Measurements from ENCODE around the gene SUDS3.
A peak's percentile ranks its signal among the peaks of the same experiment; 100 is the strongest.

Gene SUDS3

GRCh38 chr12:118355843-118356242, 20.5 kb upstream of the SUDS3 start:
- Histone ChIP-seq H3K14ac (ENCODE audit: low read length) (no peak overlapping the region), H3K27ac (replicated peaks; ENCODE audit: low read length) (no peak overlapping the region), H3K4me3 (ENCODE audit: low read length in 2 of 2) (no peak overlapping the region), H3K36me3 (replicated peaks in 1 of 2; ENCODE audit: control insufficient read depth in 2 of 2, insufficient read depth in 2 of 2, low read length in 2 of 2) (no peaks in the 10 kb centered on the region), H3K9me3 (replicated peaks in 1 of 2; ENCODE audit: control insufficient read depth in 2 of 2, insufficient read depth in 1 of 2, low read depth in 1 of 2, low read length in 2 of 2) (no peaks in the 10 kb centered on the region), H3K27me3 (ENCODE audit: control insufficient read depth in 3 of 3, insufficient read depth in 3 of 3, low read depth in 1 of 3, low read length in 3 of 3) (no peaks in the 10 kb centered on the region), H3K79me1 (ENCODE audit: low read depth, low read length) (no peaks in the 10 kb centered on the region), H2AFZ (ENCODE audit: low read length) (no peak overlapping the region), H2BK5ac (ENCODE audit: low read length) (no peak overlapping the region), H4K8ac (ENCODE audit: low read depth, low read length) (no peak overlapping the region), H2BK15ac (ENCODE audit: low read length) (no peak overlapping the region), H3K23ac (ENCODE audit: low read depth, low read length, poor library complexity) (no peak overlapping the region), H2BK120ac (ENCODE audit: low read depth, low read length) (no peak overlapping the region), H3K4me1 (ENCODE audit: control insufficient read depth in 2 of 2, insufficient read depth in 1 of 2, low read depth in 1 of 2, low read length in 2 of 2) (no peaks in the 10 kb centered on the region), H4K91ac (ENCODE audit: low read depth, low read length, poor library complexity) (no peak overlapping the region), H3K18ac (ENCODE audit: low read length) (no peak overlapping the region), H2AK5ac (ENCODE audit: low read depth, low read length) (no peak overlapping the region), H3K9ac (ENCODE audit: low read depth, low read length, poor library complexity) (no peak overlapping the region), H2BK12ac (ENCODE audit: low read length) (no peak overlapping the region), H3K4ac (ENCODE audit: low read length) (no peak overlapping the region), H3K4me2 (ENCODE audit: insufficient read depth, low read length, poor library complexity, severe bottlenecking) (no peak overlapping the region)
- no CpG with 5 or more reads among the region's 1 CpG for WGBS, 2 donors (ENCODE audit: extremely low coverage in 2 of 2, insufficient read length in 2 of 2, insufficient replicate concordance in 1 of 2)
- DNase-seq (ENCODE audit: low spot score): no peak

GRCh38 chr12:118356809-118357256, 19.5 kb upstream of the SUDS3 start:
- no peaks in the 10 kb centered on the region for H3K9me3 ChIP-seq (replicated peaks in 1 of 2; ENCODE audit: control insufficient read depth in 2 of 2, insufficient read depth in 1 of 2, low read depth in 1 of 2, low read length in 2 of 2)
- H3K4me1 ChIP-seq (ENCODE audit: control insufficient read depth in 2 of 2, insufficient read depth in 1 of 2, low read depth in 1 of 2, low read length in 2 of 2): no peaks in the 10 kb centered on the region
- H3K14ac ChIP-seq (ENCODE audit: low read length): no peak overlapping the region
- no peak overlapping the region for H3K4me3 ChIP-seq (ENCODE audit: low read length in 2 of 2)
- H3K18ac ChIP-seq (ENCODE audit: low read length): no peak overlapping the region
- no peak overlapping the region for H3K23ac ChIP-seq (ENCODE audit: low read depth, low read length, poor library complexity)
- no CpG with 5 or more reads among the region's 1 CpG for WGBS, 2 donors (ENCODE audit: extremely low coverage in 2 of 2, insufficient read length in 2 of 2, insufficient replicate concordance in 1 of 2)
- no peak overlapping the region for H2AK5ac ChIP-seq (ENCODE audit: low read depth, low read length)
- H3K36me3 ChIP-seq (replicated peaks in 1 of 2; ENCODE audit: control insufficient read depth in 2 of 2, insufficient read depth in 2 of 2, low read length in 2 of 2): no peaks in the 10 kb centered on the region
- no peak overlapping the region for H3K27ac ChIP-seq (replicated peaks; ENCODE audit: low read length)
- H3K9ac ChIP-seq (ENCODE audit: low read depth, low read length, poor library complexity): no peak overlapping the region
- no peak overlapping the region for H2BK12ac ChIP-seq (ENCODE audit: low read length)
- H4K91ac ChIP-seq (ENCODE audit: low read depth, low read length, poor library complexity): no peak overlapping the region
- H3K4ac ChIP-seq (ENCODE audit: low read length): no peak overlapping the region
- H3K79me1 ChIP-seq (ENCODE audit: low read depth, low read length): no peaks in the 10 kb centered on the region
- H2BK120ac ChIP-seq (ENCODE audit: low read depth, low read length): no peak overlapping the region
- no peak overlapping the region for H2BK5ac ChIP-seq (ENCODE audit: low read length)
- H3K4me2 ChIP-seq (ENCODE audit: insufficient read depth, low read length, poor library complexity, severe bottlenecking): no peak overlapping the region
- H3K27me3 ChIP-seq (ENCODE audit: control insufficient read depth in 3 of 3, insufficient read depth in 3 of 3, low read depth in 1 of 3, low read length in 3 of 3): no peaks in the 10 kb centered on the region
- no peak overlapping the region for H2BK15ac ChIP-seq (ENCODE audit: low read length)
- no peak for DNase-seq (ENCODE audit: low spot score)
- H4K8ac ChIP-seq (ENCODE audit: low read depth, low read length): no peak overlapping the region
- H2AFZ ChIP-seq (ENCODE audit: low read length): no peak overlapping the region

- no peak overlapping the region for H3K4me3 ChIP-seq (ENCODE audit: low read length in 2 of 2)
- H2BK120ac ChIP-seq (ENCODE audit: low read depth, low read length): no peak overlapping the region
- H3K23ac ChIP-seq (ENCODE audit: low read depth, low read length, poor library complexity): no peak overlapping the region
- no peak overlapping the region for H3K14ac ChIP-seq (ENCODE audit: low read length)
- no peaks in the 10 kb centered on the region for H3K79me1 ChIP-seq (ENCODE audit: low read depth, low read length)
- no CpG with 5 or more reads among the region's 7 CpGs for WGBS, 2 donors (ENCODE audit: extremely low coverage in 2 of 2, insufficient read length in 2 of 2, insufficient replicate concordance in 1 of 2)
- H2BK15ac ChIP-seq (ENCODE audit: low read length): no peak overlapping the region
- no peak overlapping the region for H3K4ac ChIP-seq (ENCODE audit: low read length)
- H3K27ac ChIP-seq (replicated peaks; ENCODE audit: low read length): no peak overlapping the region
- no peaks in the 10 kb centered on the region for H3K4me1 ChIP-seq (ENCODE audit: control insufficient read depth in 2 of 2, insufficient read depth in 1 of 2, low read depth in 1 of 2, low read length in 2 of 2)
- DNase-seq (ENCODE audit: low spot score): no peak
- H3K9ac ChIP-seq (ENCODE audit: low read depth, low read length, poor library complexity): no peak overlapping the region
- H3K9me3 ChIP-seq (replicated peaks in 1 of 2; ENCODE audit: control insufficient read depth in 2 of 2, insufficient read depth in 1 of 2, low read depth in 1 of 2, low read length in 2 of 2): no peaks in the 10 kb centered on the region
- no peak overlapping the region for H3K18ac ChIP-seq (ENCODE audit: low read length)
- no peak overlapping the region for H2BK12ac ChIP-seq (ENCODE audit: low read length)
- H3K36me3 ChIP-seq (replicated peaks in 1 of 2; ENCODE audit: control insufficient read depth in 2 of 2, insufficient read depth in 2 of 2, low read length in 2 of 2): no peaks in the 10 kb centered on the region
- no peak overlapping the region for H2AK5ac ChIP-seq (ENCODE audit: low read depth, low read length)
- peak overlapping the region; percentile 16 for H2AFZ ChIP-seq (ENCODE audit: low read length)
- H4K8ac ChIP-seq (ENCODE audit: low read depth, low read length): no peak overlapping the region
- no peaks in the 10 kb centered on the region for H3K27me3 ChIP-seq (ENCODE audit: control insufficient read depth in 3 of 3, insufficient read depth in 3 of 3, low read depth in 1 of 3, low read length in 3 of 3)
- H4K91ac ChIP-seq (ENCODE audit: low read depth, low read length, poor library complexity): no peak overlapping the region
- H2BK5ac ChIP-seq (ENCODE audit: low read length): no peak overlapping the region
- H3K4me2 ChIP-seq (ENCODE audit: insufficient read depth, low read length, poor library complexity, severe bottlenecking): no peak overlapping the region
Observed at GRCh38 chr12:118357257-118358007, 18.9 kb upstream of the SUDS3 start.

DNA sequence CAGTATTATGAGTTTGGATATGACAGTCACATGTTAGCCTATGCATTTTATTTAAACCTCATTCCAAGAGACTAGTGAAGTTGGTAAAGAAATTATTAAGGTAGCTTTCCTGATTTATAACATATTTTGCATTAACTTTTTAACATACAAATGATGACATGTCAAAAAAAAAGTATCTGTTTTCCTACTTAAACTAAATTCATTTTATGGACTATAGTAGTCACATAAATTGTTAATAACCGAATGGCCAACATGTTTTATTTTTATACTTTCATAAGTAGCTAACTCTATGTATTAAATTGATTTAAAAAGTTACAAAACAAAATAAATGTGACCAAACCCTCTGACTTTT, 18.4 kb upstream of the SUDS3 start:
- Histone ChIP-seq H3K9ac (ENCODE audit: low read depth, low read length, poor library complexity) (no peak overlapping the region), H3K4ac (ENCODE audit: low read length) (no peak overlapping the region), H4K8ac (ENCODE audit: low read depth, low read length) (no peak overlapping the region), H3K14ac (ENCODE audit: low read length) (no peak overlapping the region), H2BK120ac (ENCODE audit: low read depth, low read length) (no peak overlapping the region), H2BK5ac (ENCODE audit: low read length) (no peak overlapping the region), H2AK5ac (ENCODE audit: low read depth, low read length) (no peak overlapping the region), H3K27ac (replicated peaks; ENCODE audit: low read length) (no peak overlapping the region), H2BK15ac (ENCODE audit: low read length) (no peak overlapping the region), H2BK12ac (ENCODE audit: low read length) (no peak overlapping the region), H3K79me1 (ENCODE audit: low read depth, low read length) (no peaks in the 10 kb centered on the region), H3K27me3 (ENCODE audit: control insufficient read depth in 3 of 3, insufficient read depth in 3 of 3, low read depth in 1 of 3, low read length in 3 of 3) (no peaks in the 10 kb centered on the region), H3K4me1 (ENCODE audit: control insufficient read depth in 2 of 2, insufficient read depth in 1 of 2, low read depth in 1 of 2, low read length in 2 of 2) (no peaks in the 10 kb centered on the region), H3K4me2 (ENCODE audit: insufficient read depth, low read length, poor library complexity, severe bottlenecking) (no peak overlapping the region), H4K91ac (ENCODE audit: low read depth, low read length, poor library complexity) (no peak overlapping the region), H3K9me3 (replicated peaks in 1 of 2; ENCODE audit: control insufficient read depth in 2 of 2, insufficient read depth in 1 of 2, low read depth in 1 of 2, low read length in 2 of 2) (no peaks in the 10 kb centered on the region), H3K18ac (ENCODE audit: low read length) (no peak overlapping the region), H3K36me3 (replicated peaks in 1 of 2; ENCODE audit: control insufficient read depth in 2 of 2, insufficient read depth in 2 of 2, low read length in 2 of 2) (no peaks in the 10 kb centered on the region), H3K23ac (ENCODE audit: low read depth, low read length, poor library complexity) (no peak overlapping the region), H2AFZ (ENCODE audit: low read length) (no peak overlapping the region), H3K4me3 (ENCODE audit: low read length in 2 of 2) (no peak overlapping the region)
- DNase-seq (ENCODE audit: low spot score): no peak
- no CpG with 5 or more reads among the region's 1 CpG for WGBS, 2 donors (ENCODE audit: extremely low coverage in 2 of 2, insufficient read length in 2 of 2, insufficient replicate concordance in 1 of 2)
